ENCODE data around the gene ENTR1.
"Not testable (repeated sequence)": the region's sequence is repeated elsewhere in the genome, so short reads cannot be mapped to it uniquely, and the experiment has no call there.

ENTR1 gene

DNA sequence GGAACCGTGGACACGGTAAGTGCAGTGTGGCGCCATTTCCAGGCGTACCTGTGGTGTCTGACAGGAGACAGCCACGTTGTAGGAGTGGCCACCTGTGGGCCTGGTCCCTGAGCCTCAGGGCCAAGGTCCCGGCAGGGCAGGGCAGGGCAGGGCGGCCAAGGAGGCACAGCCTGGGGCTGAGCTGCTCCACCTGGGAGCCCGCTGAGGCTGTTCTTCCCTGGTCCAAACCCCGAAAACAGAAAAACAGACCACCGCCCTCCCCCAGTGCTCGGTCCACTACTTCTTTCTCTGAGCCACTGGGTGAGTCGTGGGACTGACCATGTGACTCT is 8.6 kb upstream of the ENTR1 start:
- no peak for DNase-seq (ENCODE audit: low read depth)

DNA sequence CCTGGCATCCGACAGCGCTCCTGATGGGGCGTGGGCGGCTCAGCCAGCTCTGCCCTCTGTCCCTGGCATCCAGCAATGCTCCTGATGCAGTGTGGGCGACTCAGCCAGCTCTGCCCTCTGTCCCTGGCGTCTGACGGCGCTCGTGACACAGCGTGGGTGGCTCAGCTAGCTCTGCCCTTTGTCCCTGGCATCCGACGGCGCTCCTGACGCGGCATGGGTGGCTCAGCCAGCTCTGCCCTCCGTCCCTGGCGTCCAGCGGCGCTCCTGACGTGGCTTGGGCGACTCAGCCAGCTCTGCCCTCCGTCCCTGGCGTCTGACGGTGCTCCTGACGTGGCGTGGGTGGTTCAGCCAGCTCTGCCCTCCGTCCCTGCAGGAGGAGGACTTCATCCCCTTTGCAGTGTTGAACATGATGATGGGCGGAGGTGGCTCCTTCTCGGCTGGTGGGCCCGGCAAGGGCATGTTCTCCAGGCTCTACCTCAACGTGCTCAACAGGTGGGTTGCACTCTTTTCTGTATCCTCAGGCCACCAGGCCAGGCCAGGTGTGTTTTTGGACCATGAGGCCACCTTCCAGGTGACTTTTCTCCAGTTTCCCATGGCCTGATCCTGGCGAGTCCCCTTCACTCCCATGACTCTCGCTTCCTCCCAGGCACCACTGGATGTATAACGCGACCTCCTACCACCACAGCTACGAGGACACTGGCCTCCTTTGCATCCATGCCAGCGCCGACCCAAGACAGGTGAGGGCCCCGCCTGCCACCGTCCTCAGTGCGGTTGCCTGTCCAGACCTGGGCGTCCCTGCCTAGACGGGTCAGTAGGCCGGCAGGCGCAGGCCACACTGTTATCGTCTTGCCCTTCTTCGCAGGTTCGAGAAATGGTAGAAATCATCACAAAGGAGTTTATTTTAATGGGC is 8.0 kb upstream of the ENTR1 start:
- no peak for DNase-seq (ENCODE audit: low read depth)

DNA sequence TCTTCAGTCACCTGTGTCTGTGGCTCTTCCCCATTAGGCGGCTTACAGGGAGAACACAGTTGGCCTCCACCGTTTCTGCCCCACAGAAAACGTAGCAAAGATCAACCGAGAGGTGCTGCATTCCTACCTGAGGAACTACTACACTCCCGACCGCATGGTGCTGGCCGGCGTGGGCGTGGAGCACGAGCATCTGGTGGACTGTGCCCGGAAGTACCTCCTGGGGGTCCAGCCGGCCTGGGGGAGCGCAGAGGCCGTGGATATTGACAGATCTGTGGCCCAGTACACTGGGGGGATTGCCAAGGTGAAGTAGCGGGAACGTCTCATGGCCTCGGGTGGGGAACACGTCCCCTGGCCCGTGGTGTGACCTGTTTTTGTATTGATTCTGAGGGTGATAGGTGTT is 6.5 kb upstream of the ENTR1 start:
- DNase-seq (ENCODE audit: low read depth): no peak

DNA sequence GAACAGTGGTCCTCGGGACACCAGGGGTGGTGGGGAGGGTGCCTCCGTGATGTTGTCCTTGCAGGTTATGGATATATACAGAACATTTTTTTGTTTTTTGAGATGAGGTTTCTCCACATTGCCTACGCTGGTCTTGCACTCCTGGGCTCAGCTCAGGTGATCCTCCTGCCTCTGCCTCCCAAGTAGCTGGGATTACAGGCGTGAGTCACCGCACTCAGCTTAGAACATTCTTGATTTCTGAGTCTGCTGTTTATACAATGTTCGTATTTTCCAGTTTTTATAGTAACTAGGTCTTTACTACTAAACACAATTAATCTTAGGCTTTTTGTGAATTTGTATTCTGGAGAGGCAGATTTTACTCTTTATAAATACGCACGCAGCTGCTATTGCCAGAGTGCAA is 6.0 kb upstream of the ENTR1 start:
- DNase-seq (ENCODE audit: low read depth): no peak

DNA sequence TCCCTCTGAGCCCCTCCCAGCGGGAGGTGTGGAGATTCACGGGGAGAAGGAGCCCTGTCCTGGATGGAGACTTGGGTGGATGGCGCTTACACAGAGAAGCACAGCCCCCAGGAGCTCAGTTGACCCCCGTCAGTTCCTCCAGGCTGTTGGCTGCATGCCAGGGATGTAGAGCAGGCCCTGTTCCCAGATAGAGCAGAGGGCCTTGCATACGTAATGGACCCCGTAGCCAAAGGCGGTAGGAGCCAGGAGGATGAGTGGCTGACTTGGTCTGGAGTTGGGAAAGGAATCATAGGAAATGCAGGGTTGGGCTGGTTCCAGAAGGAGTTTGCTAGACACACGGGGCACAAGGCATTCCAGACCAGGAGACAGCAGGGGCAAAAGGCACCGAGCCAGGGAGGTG is 2.5 kb upstream of the ENTR1 start:
- DNase-seq (ENCODE audit: low read depth): no peak

DNA sequence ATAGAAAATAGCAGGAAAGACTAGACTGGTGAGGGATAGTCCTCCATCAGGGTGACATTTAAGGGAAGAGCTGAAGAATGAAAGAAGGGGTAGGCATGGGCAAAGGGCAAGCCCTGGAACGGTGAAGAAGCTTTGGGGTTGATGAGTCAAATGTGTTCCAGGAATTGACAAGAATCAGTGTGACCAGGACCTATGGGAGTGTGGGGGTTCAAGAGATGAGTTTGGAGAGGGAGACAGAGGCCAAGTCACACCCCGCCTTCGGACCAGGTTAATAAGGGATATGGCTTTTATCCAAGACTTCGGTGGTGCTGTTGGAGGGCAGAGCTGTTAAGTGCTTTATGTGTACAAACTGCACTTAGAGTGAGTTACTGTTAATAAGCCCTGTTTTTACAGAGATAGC is 964 bp upstream of the ENTR1 start:
- DNase-seq (ENCODE audit: low read depth): no peak

DNA sequence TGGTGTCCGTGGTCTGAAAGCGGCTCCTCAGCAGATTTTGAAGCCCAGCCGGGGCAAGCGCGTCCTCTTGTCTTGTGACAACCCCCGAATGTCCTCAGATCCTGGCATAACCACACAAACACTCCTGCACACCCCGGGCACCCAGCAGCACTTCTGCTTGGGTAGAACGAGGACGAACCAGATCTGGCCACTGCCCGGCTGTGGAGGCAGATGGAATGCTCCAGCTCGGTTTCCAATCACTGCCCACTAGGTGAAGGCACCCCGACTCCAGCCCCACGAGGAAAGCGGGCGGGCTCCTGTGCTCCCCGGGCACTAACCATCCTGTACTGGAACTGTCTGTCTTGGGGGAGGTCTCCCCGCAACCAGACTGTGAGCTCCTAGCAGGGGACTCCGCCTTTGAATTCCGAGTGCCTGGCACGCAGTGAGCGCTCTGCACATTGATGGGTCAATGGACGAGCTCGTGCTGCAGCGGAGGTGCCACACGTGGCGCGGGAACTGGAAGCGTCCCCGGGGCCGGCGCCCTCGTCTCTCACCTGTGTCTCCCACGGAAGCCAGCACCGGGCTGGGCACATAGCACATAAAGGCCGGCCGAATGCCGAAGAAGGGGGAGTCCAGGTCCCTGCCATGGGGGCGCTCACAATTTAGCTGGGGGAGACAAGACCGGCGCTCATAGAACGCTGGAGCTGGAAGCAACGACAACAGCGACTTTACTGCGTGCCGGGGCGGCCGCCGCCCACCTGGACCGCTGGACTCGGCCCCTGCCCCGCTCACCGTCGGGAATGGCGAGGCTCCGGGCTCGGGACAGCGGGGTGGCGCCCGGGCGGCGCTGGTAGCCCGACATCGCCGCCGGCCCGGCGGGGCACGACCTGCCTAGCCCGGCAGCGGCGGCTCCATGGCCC is 608 bp downstream of the ENTR1 start:
- DNase-seq (ENCODE audit: low read depth): no peak

DNA sequence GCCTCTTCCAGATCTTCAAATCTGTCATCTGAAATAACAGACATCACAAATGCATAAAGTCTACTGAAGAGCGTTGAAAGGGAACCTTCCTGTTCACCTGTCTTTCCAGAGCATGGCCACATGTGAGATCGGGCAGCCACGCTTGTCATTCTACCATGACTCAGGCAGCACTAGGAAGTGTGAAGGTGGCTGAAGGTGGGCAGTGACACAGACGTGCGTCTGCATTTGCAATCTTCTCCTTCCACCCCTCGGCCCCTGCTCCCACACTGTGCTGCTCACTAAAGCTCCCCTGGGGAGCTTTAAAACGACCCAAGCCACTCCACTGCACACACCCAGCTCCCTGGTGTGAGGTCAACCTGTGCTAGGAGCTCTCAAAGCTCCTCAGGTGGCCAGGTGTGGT is 2.5 kb downstream of the ENTR1 start:
- DNase-seq (ENCODE audit: low read depth): no peak

DNA sequence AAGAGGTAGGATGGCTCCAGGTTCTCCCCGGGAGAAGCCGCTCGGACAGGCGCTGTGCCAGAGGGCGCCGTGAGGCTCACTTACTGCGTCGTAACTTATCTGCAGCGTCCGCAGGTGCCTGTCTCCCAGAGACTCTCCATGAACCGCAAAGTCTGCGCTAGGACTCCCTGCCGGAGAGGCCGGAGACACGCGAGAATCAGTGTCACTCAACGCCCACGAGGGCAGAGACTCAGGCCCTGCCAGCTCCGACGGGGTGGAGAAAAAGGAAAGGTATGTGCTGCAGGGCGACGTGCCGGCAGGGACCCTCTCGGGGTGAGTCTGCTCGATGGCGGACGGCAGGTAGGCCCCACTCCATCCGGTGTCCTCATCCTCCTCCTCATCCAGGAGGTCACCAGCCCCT is 3.4 kb downstream of the ENTR1 start:
- not testable (repeated sequence) for DNase-seq (ENCODE audit: low read depth)

DNA sequence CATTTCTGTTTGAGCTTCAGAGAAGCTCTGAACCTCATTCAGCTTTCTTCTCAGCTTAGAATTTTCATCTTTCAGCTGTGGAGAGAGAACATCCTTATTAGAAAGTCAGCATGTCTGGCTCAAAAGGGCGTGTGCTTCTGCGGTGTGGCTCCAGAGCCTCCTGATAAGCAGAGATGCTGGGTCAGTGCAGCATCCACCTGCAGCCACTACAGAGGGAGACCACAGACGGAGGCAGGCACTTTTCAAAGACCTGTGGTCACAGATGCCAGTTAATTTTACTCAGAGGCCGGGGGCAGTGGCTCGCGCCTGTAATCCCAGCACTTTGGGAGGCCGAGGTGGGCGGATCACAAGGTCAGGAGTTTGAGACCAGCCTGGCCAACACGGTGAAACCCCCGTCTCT is 4.5 kb downstream of the ENTR1 start:
- not testable (repeated sequence) for DNase-seq (ENCODE audit: low read depth)

DNA sequence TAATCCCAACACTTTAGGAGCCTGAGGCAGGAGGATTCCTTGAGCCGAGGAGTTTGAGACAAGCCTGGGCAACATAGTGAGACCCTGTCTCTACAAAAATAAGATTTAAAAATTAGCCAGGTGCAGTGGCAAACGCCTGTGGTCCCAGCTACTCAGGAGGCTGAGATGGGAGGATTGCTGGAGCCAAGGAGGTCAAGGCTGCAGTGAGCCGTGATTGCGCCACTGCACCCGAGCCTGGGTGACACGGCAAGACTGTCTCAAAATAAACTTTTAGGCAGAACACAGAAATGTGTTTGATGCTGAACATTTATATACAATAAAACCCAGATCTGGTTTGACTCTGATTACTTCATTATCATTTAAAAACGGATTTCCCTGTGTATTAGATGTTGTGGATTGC is 4.9 kb downstream of the ENTR1 start:
- no peak for DNase-seq (ENCODE audit: low read depth)

DNA sequence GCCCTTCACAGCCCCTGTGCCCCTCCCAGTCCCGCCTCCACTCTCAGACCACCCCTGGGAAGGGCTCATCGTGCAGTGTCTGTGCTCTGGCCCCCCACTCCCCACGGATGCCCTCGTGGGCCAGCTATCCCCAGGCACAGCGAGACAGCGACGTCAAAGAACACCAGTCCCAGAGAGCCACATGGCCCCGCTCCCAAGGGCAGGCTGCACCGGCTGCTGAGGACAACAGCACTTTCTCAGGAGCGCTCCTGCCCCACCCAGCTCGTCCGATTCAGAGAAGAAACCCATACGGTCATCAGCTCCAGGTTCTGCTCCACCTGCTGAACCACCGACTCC is 5.6 kb downstream of the ENTR1 start:
- no peak for DNase-seq (ENCODE audit: low read depth)

DNA sequence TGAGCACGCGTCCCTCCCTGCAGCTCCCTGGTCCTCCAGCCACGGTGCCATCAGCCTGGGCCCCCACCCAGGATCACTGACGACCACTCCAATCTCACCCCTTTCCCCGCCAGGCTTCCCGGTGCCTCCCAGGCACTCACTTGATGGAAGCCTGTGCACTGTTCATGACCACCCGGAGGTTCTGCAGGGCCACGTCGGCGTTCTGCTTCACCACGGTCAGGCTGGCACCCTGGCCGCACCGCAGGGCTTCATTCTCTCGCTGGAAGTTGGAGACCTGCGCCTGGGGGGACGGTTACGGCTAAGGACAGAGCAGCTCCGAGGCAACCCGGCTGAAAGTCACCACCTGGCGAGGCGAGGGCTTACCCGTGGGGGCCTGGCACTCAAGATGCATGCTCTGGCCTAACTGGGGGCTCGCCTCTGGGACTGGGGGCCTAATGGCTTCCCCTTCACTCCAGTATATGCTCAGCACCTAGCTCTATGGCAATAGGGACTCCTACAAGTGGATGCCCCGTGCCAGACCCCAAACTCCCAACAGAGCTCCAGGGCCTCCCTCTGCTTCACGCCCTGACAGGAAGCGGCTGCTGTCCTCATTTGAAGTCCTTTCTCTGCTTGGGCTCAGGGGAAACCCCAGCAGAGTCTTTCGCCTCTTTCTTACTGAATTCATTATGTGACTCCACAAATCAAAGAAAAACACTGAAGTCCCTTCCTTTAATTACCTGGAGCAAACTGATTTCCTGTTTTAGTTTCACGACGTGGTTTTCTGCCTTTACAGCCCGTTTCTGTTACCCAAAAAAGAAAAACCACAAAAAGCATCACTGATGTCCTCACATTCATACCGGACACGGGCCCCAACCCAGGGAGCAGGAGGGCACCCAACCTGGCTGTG is 6.3 kb downstream of the ENTR1 start:
- no peak for DNase-seq (ENCODE audit: low read depth)

DNA sequence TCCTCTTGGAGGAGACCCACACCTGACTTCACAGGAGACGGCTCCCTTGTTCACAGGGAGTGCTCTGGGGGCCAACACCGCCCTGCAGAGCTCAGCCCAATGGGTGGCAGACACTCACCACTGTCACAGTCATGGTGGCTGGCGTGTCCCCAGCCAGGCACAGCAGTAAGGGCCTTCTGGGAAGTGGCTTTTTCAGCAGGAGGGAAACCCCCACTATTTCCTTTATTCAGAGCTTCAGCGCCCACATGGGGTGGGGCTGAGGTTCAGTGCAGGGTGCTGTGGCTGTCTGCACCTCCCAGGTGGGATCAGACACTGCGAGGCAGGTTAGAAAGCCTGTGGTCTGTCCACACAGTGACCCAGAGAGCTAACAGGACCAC is 6.9 kb downstream of the ENTR1 start:
- DNase-seq (ENCODE audit: low read depth): peak; percentile 33

DNA sequence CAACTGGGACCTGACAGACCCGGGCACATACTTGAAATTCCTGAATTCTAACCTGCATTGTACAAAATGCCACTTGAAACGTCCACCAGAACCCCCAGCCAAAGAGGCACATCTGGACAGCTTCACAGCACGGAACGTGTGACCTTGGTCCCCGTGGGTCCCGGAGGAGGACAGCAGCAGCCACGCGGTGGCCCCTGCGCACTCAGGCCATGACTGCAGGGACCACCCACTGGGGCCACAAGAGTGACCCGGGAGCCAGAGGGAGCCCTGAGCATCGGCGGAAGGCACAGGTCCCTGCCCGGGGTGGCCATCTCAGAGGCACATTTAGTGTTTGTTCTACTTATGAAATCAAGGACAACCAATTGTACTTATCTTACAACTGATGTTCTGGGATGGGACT is 8.3 kb downstream of the ENTR1 start:
- DNase-seq (ENCODE audit: low read depth): no peak

DNA sequence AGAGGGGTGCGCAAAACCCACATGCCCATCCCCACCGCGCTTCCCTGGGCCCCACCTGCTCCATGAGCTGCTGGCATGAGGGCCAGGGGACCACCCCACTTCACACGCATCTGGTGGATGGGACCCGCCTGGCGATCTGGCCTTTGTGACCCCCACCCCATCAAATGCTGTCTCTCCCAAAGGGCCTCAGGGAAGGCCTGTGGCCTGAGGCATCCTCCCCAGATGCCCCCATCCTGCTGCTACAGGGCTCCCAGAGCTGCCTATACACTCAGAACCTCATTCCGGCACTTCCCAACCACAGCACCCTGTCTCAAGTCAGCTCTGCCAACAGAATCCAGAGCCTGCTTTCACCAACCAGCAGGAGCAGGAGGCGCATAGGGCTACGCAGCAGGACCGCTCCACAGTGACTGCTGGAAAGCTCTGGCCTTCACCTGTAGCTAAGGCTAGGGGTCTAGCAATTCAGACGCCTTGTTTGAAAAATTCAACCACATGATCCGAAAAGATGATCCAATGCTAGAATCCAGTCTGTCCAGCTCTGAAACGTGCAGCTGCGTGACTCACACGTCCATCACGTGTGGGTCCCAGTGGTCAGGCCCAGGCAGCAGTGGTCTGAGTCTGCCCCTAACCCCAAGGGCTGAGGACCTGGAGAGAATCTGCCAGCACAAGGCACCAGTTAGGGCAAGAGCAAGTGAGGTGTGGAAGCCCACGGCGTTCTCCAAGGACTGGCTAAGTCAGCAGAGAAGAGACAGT is 9.1 kb downstream of the ENTR1 start:
- no peak for DNase-seq (ENCODE audit: low read depth)

DNA sequence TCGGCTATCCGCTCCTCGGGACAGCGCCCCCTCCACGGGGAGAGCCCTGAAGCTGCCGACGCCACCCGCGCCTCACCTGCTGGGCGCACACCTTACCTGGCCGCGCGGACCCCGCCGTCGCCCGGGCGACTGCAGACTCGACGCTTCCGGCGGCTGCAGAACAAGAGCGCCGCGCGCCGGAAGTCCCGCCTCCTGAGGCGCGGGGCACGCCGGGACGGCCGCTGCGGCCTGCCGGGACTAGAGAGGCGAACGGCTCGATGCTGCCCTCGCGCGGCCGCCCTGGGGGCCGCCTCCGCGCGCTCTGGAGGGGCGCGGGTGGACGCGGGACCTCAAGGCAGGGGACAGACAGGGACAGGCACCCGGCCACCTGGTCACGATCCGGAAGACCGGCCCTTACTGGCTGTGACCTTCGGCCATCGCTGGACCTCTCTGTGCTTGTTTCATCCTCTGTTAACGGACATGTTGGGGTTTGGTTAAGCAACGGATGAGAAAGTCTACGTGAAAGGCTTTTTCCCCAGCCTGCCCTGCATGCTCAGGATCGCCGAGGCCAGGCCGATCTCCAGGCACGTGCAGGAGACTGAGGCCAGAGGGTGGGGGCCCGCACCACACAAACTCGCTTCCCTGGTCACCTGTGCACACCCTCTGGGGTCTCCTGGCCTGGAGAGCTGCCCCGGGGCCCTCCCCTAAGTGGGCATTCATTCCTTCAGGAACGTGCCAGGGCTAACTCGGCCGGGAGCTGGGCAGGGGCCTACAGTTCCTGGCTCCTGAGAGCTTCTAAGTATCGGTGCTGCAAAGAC is 10.2 kb downstream of the ENTR1 start, which contains the start of gene SNAPC4:
SNAPC4 (minus strand) TSS at position 133 of the 797 bp plus-strand sequence. CDS start 1,742 bp downstream, outside the sequence.
- DNase-seq (ENCODE audit: low read depth): peak; percentile 76

DNA sequence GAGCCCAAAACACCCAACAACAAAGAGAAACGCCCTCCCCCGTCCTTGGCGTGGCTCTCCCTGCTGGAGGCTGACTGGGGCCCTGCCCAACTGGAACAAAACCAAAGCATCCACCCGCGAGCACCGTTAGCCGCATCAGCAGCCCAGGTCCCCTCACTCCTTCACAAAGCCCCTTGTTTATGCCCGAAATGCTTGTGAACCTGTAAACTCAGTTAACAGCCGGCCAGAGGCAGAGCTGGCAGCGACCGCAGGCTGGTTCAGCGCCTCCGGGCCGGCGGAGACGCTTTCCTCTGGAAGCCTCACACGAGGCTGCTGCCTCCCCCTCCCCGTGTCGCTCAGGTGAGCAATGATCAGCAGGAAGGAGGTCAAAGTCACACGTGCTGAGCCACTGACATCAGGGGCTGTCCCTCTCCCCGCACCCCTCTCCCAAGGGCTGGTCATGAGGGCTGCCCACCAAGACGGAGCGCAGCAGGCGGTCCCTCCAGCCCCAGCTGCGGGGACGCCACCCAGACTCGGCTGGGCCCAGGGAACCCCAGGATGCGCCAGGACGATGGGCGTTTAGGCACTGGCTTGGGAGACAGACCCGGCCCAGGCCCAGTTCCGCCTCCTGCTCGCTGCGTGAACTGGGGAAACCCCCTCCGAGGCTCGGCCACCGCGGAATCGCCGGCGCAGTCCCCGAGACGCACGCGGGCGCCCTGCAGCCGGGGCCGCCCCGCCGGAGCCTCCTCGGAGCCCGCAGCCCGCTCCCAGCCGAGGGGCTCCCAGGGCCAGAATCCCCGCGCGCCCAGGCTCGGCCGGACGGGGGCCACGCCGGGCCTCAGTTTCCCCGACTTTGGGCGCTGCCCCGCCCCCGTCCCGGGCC is 11.0 kb downstream of the ENTR1 start:
- no peak for DNase-seq (ENCODE audit: low read depth)

DNA sequence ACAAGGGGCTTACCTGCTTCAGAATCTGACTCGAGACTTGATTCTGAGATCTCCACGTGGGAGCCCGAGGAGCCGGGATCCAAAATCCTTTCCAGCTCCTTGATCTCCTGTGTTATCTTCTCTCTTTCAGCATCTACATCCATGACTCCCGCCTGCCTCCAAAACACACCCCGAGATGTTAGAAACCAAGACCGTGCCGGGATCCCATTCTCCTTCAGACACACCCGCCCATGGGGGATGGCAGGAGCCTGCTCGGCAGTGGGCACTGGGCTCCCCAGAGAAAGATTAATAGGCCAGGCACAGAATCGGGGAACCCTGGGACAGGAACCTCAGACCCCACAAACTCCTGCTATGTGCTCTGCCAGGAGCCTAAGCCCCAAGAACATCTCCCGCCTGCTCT is 12.1 kb downstream of the ENTR1 start:
- no peak for DNase-seq (ENCODE audit: low read depth)

DNA sequence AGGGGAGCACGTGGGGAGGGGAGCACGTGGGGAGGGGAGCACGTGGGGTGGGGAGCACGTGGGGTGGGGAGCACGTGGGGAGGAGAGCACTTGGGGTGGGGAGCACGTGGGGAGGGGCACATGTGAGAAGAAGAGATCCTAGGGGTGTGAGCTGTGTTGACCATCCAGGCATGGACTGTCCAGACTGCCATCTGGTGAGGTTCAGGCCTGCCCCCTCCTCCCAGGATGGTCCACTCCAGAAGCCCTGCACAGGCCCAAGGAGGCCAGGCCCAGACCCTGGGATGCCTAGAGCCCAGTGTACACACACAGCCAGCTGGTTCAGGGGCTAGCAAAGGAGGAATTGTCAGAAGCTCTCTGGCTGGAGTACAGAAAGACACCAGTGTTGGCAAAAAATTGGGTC is 12.8 kb downstream of the ENTR1 start:
- no peak for DNase-seq (ENCODE audit: low read depth)

All from stimulated activated CD8-positive, alpha-beta memory T cell treated with anti-CD3 and anti-CD28 coated beads, Interleukin-15, amount 100 ng/mL, for 24 hours (primary cell).